K562 (cell line): ENCODE measurements around the gene RNF25. TPM values are rescaled to one million over a fixed set of nuclear protein-coding genes. Genes with fewer than 3 reads are reported as not detected.

Experiments used
- ATAC-seq: fragments of 200-7000 bp; cut with Tn5 transposase; 3 replicates; pipeline ENCODE4 v1.9.1; 2020; ENCODE audit warnings: moderate library complexity
- BruUV-seq: library from RNA; stranded (reverse); fragments of 400-500 nt; replicated peaks from 2 replicates; lab custom pipeline; 2021; lab: Mats Ljungman, UMichigan
- CTCF ChIA-PET: fragments of 300-600 bp; formaldehyde crosslinking; extraction: SDS; loops from one replicate; lab custom pipeline; 2021; ENCODE audit warnings: low intra/inter-chr PET ratio; lab: Yijun Ruan, JAX
- POLR2A ChIA-PET: fragments of 300-600, 350-650 bp; sonication (Branson Sonifier 250); formaldehyde crosslinking; extraction: SDS; loops from one replicate; lab custom pipeline; 2021; ENCODE audit warnings: antibody characterized with exemption, inconsistent platforms; lab: Yijun Ruan, JAX
- DNase-seq, 4 experiments: peaks; one replicate each; pipeline versions ENCODE4 v3.0.0 to v3.0.0-alpha.2; 2011 to 2018; ENCODE audit warnings: low spot score in 3 of 4, mixed read lengths in 3 of 4; ENCODE audit errors: extremely low read depth in 1 of 4
- FAIRE-seq: peaks from 2 replicates; lab custom pipeline; 2011; peaks lifted over from hg19 to GRCh38; lab: Jason Lieb, UNC
- H2AFZ ChIP-seq: 2 replicates; pipeline ENCODE4 v1.6.0; 2011; ENCODE audit warnings: low read depth, low read length, control low read depth, inconsistent platforms
- H3K27ac ChIP-seq: fragments of 200-600 bp; 3 replicates; pipeline ENCODE4 v1.8.0; 2011; ENCODE audit warnings: low read depth, mild to moderate bottlenecking, control low read depth, inconsistent platforms, low read length, moderate library complexity, mixed read lengths; ENCODE audit errors: extremely low read depth
- H3K27me3 ChIP-seq, 2 experiments: fragments of 300-600 bp in 1 of 2; 2 replicates in 1 of 2; 3 replicates in 1 of 2; pipeline versions ENCODE4 v1.6.0 to v1.8.0; 2011; ENCODE audit warnings: inconsistent platforms in 2 of 2, low read length in 2 of 2, mild to moderate bottlenecking in 1 of 2, mixed read lengths in 1 of 2, moderate library complexity in 1 of 2; ENCODE audit not compliant: control insufficient read depth in 2 of 2, insufficient read depth in 2 of 2
- H3K36me3 ChIP-seq: fragments of 300-600 bp; 3 replicates; pipeline ENCODE4 v1.8.0; 2011; ENCODE audit warnings: mild to moderate bottlenecking, low read length, inconsistent platforms; ENCODE audit not compliant: control insufficient read depth, insufficient read depth
- H3K4me1 ChIP-seq, 2 experiments: fragments of 200-600 bp in 1 of 2; replicated peaks in 1 of 2; 2 replicates in 1 of 2; 3 replicates in 1 of 2; pipeline versions ENCODE4 v1.5.1 to v1.8.0; 2011; ENCODE audit warnings: inconsistent platforms in 2 of 2, low read length in 2 of 2, mild to moderate bottlenecking in 1 of 2, mixed read lengths in 1 of 2, moderate library complexity in 1 of 2; ENCODE audit not compliant: control insufficient read depth in 2 of 2, insufficient read depth in 2 of 2
- H3K4me2 ChIP-seq: 2 replicates; pipeline ENCODE4 v1.6.1; 2011; ENCODE audit warnings: low read length, control low read depth, inconsistent platforms, mixed read lengths; ENCODE audit not compliant: insufficient read depth
- H3K4me3 ChIP-seq: fragments of 200-600 bp; sonication (generic), shearing (Covaris generic); 2 replicates; pipeline ENCODE4 v1.5.1; 2016; ENCODE audit warnings: control low read depth, inconsistent platforms
- H3K79me2 ChIP-seq: fragments of 200-600 bp; 3 replicates; pipeline ENCODE4 v1.8.0; 2011; ENCODE audit warnings: low read length, inconsistent platforms; ENCODE audit not compliant: control insufficient read depth, insufficient read depth
- H3K9ac ChIP-seq, 2 experiments: 2 replicates each; pipeline versions ENCODE4 v1.6.0 to v1.6.1; 2011; ENCODE audit warnings: low read depth in 2 of 2, low read length in 2 of 2, control low read depth in 1 of 2, inconsistent platforms in 1 of 2, mild to moderate bottlenecking in 1 of 2, mixed read lengths in 1 of 2; ENCODE audit not compliant: insufficient read depth in 1 of 2
- H3K9me1 ChIP-seq: one replicate; pipeline ENCODE4 v1.6.0; 2011; ENCODE audit warnings: inconsistent platforms, mild to moderate bottlenecking, low read length, moderate library complexity; ENCODE audit not compliant: control insufficient read depth, insufficient read depth
- H3K9me3 ChIP-seq: replicated peaks from 2 replicates; pipeline ENCODE4 v1.5.1; 2011; ENCODE audit warnings: low read depth, low read length, inconsistent platforms; ENCODE audit not compliant: control insufficient read depth, insufficient read depth
- H4K20me1 ChIP-seq: replicated peaks from 2 replicates; pipeline ENCODE4 v1.6.1; 2011; ENCODE audit warnings: low read length, inconsistent platforms, mixed read lengths; ENCODE audit not compliant: control insufficient read depth, insufficient read depth
- CEBPB ChIP-seq: fragments of 450-650 bp; IDR thresholded peaks from 2 replicates; pipeline ENCODE4 v1.6.1; 2016; ENCODE audit warnings: missing genetic modification characterization, missing compliant biosample characterization
- FUS ChIP-seq: fragments of 200-400 bp; formaldehyde crosslinking; optimal IDR thresholded peaks from 2 replicates; pipeline ENCODE3; 2017; ENCODE audit warnings: low read depth, low read length
- MTA1 ChIP-seq: fragments of 450-650 bp; IDR thresholded peaks from 2 replicates; pipeline ENCODE4 v1.6.1; 2017; ENCODE audit warnings: borderline replicate concordance
- PHTF2 ChIP-seq: fragments of 250-450 bp; sonication (Bioruptor Pico); IDR thresholded peaks from 2 replicates; pipeline ENCODE4 v1.5.0; 2021; ENCODE audit warnings: mild to moderate bottlenecking
- THAP7 ChIP-seq: fragments of 250-450 bp; sonication (Bioruptor Pico); IDR thresholded peaks from 2 replicates; pipeline ENCODE4 v1.5.0; 2021
- ZBTB33 ChIP-seq: sonication (generic); formaldehyde crosslinking; IDR thresholded peaks from 2 replicates; pipeline ENCODE4 v1.8.1; 2023; ENCODE audit warnings: mild to moderate bottlenecking, missing genetic modification reagents
- WGBS: fragments of 100-300 bp; shearing (Covaris generic); methylation state at CpG from one replicate; pipeline ENCODE4 v1.1.6; 2016; ENCODE audit warnings: low coverage, mixed read lengths; ENCODE audit not compliant: insufficient coverage; ENCODE audit errors: missing lambda C conversion rate; 5-methylcytosine and 5-hydroxymethylcytosine counted together
- in situ Hi-C: fragments of 300-500 bp; cut with MboI; formaldehyde crosslinking; loops from 4 replicates; pipeline ENCODE4 v1.15.0; 2018; ENCODE audit warnings: inconsistent platforms, mixed read lengths
- intact Hi-C: fragments of 100-400 bp; cut with micrococcal nuclease; formaldehyde crosslinking; loops from 2 replicates; pipeline ENCODE4 v1.14.2; 2022
- polyA plus RNA-seq, 8 experiments: library from polyadenylated mRNA; depleted of rRNA in 4 of 8; stranded (reverse) in 5 of 8; unstranded in 3 of 8; fragments of >200 nt; fragmentation: Nextera tagmentation in 2 of 8; fragmentation: Illumina TruSeq in 1 of 8; extraction: Ambion mirVana in 2 of 8; extraction: Trizol in 1 of 8; gene quantifications; 2 replicates each; pipeline versions ENCODE4 v1.2.1 to v1.2.3, GENCODE V29; 2011 to 2014; ENCODE audit warnings: inconsistent platforms in 1 of 8, missing spikeins in 1 of 8
- total RNA-seq, 7 experiments: library from RNA; depleted of rRNA in 6 of 7; stranded (reverse); fragments of >200 nt in 6 of 7; fragmentation: Illumina TruSeq in 2 of 7; extraction: Trizol in 2 of 7; gene quantifications; 2 replicates each; pipeline versions ENCODE4 v1.2.1 to v1.2.3, GENCODE V29; 2011 to 2021; ENCODE audit warnings: low replicate concordance in 1 of 7
- TF ChIP-seq, protein P1 (sequence below): fragments of 200-800 bp; sonication (Bioruptor generic); IDR thresholded peaks from 2 replicates; pipeline ENCODE4 v1.6.1; 2016; ENCODE audit warnings: missing genetic modification characterization, missing compliant biosample characterization
- TF ChIP-seq, protein P2 (sequence below): fragments of 250-450 bp; sonication (Bioruptor Pico); IDR thresholded peaks from 2 replicates; pipeline ENCODE4 v1.5.0; 2020; ENCODE audit warnings: mild to moderate bottlenecking, borderline replicate concordance

Gene RNF25
- total and polyA plus RNA-seq, 9 of the 15 experiments (the other 6 are each of a cell fraction or from before 2014, with no cell fraction given), result 2.3 to 49.8 (median 20.5) TPM

- CTCF ChIA-PET, result interaction anchor here (0.9 kb wide), 1 partner anchor 375 kb away, joined by 5 read pairs; no protein-coding TSS in a partner anchor
- no TSS peak for BruUV-seq
- in situ Hi-C loops, result no loop called here
These were observed 23.1 kb downstream of the RNF25 start for GRCh38 chr2:218648787-218649100.

More at GRCh38 chr2:218648787-218649100, 23.1 kb downstream of the RNF25 start:
- H3K79me2 ChIP-seq, result 0 out of 3 replicates have a peak, but pooled peaks cover 4% of the 10 kb centered on the region
- no peak for FAIRE-seq
- TF ChIP-seq, protein P1, sequence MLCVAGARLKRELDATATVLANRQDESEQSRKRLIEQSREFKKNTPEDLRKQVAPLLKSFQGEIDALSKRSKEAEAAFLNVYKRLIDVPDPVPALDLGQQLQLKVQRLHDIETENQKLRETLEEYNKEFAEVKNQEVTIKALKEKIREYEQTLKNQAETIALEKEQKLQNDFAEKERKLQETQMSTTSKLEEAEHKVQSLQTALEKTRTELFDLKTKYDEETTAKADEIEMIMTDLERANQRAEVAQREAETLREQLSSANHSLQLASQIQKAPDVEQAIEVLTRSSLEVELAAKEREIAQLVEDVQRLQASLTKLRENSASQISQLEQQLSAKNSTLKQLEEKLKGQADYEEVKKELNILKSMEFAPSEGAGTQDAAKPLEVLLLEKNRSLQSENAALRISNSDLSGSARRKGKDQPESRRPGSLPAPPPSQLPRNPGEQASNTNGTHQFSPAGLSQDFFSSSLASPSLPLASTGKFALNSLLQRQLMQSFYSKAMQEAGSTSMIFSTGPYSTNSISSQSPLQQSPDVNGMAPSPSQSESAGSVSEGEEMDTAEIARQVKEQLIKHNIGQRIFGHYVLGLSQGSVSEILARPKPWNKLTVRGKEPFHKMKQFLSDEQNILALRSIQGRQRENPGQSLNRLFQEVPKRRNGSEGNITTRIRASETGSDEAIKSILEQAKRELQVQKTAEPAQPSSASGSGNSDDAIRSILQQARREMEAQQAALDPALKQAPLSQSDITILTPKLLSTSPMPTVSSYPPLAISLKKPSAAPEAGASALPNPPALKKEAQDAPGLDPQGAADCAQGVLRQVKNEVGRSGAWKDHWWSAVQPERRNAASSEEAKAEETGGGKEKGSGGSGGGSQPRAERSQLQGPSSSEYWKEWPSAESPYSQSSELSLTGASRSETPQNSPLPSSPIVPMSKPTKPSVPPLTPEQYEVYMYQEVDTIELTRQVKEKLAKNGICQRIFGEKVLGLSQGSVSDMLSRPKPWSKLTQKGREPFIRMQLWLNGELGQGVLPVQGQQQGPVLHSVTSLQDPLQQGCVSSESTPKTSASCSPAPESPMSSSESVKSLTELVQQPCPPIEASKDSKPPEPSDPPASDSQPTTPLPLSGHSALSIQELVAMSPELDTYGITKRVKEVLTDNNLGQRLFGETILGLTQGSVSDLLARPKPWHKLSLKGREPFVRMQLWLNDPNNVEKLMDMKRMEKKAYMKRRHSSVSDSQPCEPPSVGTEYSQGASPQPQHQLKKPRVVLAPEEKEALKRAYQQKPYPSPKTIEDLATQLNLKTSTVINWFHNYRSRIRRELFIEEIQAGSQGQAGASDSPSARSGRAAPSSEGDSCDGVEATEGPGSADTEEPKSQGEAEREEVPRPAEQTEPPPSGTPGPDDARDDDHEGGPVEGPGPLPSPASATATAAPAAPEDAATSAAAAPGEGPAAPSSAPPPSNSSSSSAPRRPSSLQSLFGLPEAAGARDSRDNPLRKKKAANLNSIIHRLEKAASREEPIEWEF (CRISPR knock-in tag), result no peak
- TF ChIP-seq, protein P2, sequence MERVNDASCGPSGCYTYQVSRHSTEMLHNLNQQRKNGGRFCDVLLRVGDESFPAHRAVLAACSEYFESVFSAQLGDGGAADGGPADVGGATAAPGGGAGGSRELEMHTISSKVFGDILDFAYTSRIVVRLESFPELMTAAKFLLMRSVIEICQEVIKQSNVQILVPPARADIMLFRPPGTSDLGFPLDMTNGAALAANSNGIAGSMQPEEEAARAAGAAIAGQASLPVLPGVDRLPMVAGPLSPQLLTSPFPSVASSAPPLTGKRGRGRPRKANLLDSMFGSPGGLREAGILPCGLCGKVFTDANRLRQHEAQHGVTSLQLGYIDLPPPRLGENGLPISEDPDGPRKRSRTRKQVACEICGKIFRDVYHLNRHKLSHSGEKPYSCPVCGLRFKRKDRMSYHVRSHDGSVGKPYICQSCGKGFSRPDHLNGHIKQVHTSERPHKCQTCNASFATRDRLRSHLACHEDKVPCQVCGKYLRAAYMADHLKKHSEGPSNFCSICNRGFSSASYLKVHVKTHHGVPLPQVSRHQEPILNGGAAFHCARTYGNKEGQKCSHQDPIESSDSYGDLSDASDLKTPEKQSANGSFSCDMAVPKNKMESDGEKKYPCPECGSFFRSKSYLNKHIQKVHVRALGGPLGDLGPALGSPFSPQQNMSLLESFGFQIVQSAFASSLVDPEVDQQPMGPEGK (CRISPR knock-in tag), result no peak
- TF ChIP-seq ZBTB33 (no peak), MTA1 (no peak), PHTF2 (CRISPR knock-in tag) (no peak), THAP7 (CRISPR knock-in tag) (no peak), FUS (no peak), CEBPB (tag) (no peak)
- H3K9me1 ChIP-seq, result no peaks in the 10 kb centered on the region
- POLR2A ChIA-PET, result interaction anchor here (0.7 kb wide), 1 partner anchor 20 kb away, joined by 3 read pairs; no protein-coding TSS in a partner anchor
- H3K9ac ChIP-seq, result peak overlapping the region in 1 of 2 experiments; percentile 69; a peak in 1 of 4 replicates
- no peak overlapping the region for H2AFZ ChIP-seq
- peaks cover 86% of the 10 kb centered on the region for H3K36me3 ChIP-seq
- H3K27ac ChIP-seq, result no peak overlapping the region
- no peaks in the 10 kb centered on the region for H3K9me3 ChIP-seq
- no peaks in the 10 kb centered on the region for H3K4me1 ChIP-seq
- WGBS, result 82% methylated on average over 10 of the region's 11 CpGs
- intact Hi-C loops, result loop anchor here (10.0 kb wide), 2 partner anchors 244 to 374 kb away; partner anchors contain the start of genes AAMP and PNKD
- no peak overlapping the region for H3K4me3 ChIP-seq
- H3K27me3 ChIP-seq, result no peaks in the 10 kb centered on the region
- H4K20me1 ChIP-seq, result no peaks in the 10 kb centered on the region
- DNase-seq, result no peak
- ATAC-seq, result peak; percentile 51
- H3K4me2 ChIP-seq, result no peak overlapping the region
